Nephron (organoid): Measurements from ENCODE around the gene CBX8.

Source experiments
- H3K27ac Mint-ChIP-seq, 3 experiments: 2 replicates each; pipeline ENCODE4 v1.8.0; 2020; ENCODE audit warnings: mixed read lengths in 3 of 3, mild to moderate bottlenecking in 2 of 3, moderate library complexity in 1 of 3
- H3K27me3 Mint-ChIP-seq: 2 replicates; pipeline ENCODE4 v1.8.0; 2021; ENCODE audit warnings: low read depth, mild to moderate bottlenecking, moderate library complexity, mixed read lengths
- H3K36me3 Mint-ChIP-seq: 2 replicates; pipeline ENCODE4 v1.8.0; 2020; ENCODE audit warnings: low read depth, mixed read lengths
- H3K4me1 Mint-ChIP-seq: 2 replicates; pipeline ENCODE4 v1.8.0; 2020; ENCODE audit warnings: mixed read lengths
- H3K4me3 Mint-ChIP-seq, 3 experiments: 2 replicates each; pipeline ENCODE4 v1.8.0; 2020; ENCODE audit warnings: mild to moderate bottlenecking in 3 of 3, mixed read lengths in 3 of 3, moderate library complexity in 2 of 3
- H3K9me3 Mint-ChIP-seq: 2 replicates; pipeline ENCODE4 v1.8.0; 2020; ENCODE audit warnings: mixed read lengths
- TF ChIP-seq, protein P1 (sequence below), 3 experiments: fragments of 200-600 bp; sonication (generic); IDR thresholded peaks; one replicate each; pipeline ENCODE4 v1.5.0; 2021; ENCODE audit warnings: antibody characterized with exemption in 3 of 3; ENCODE audit not compliant: unreplicated experiment in 3 of 3

Gene CBX8

DNA sequence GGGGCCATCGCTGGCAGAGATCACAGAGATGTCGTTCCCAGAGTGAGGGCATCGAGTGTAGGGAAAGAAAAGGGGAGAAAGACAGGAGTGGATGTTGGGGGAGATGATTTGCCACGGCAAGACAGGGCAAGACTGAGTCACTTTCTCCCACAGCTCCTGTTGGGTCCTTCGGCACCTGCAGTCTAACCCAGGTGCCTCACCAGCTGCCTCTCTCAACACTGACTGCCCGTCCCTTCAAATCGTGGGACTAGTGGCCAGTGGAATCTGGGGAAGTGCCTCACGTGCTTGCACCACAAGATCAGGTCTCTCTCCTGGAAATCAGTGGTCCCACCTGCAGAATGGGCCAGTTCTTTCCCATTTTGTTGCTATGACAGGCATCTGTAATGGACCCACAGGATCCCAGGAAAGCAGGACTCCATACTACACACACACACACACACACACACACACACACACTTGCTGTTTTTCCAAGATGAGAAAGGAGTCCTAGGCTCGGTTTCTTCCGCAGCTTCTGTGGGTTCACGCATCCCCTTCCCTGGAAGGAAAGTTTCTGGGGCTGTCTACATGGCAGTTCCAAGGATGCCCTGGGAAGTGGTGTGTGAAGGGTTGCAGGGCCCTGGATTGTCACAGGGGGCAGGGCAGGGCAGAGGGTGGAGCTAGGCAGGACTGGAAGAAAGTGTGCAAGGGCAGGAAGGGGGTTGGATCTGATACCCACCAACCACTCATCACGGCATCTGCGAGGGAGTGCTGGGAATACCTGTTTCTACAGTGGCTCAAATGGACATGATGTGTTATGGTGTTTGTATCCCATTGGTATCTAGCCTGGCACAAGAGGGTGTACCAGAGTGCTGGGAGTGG is 10.2 kb upstream of the CBX8 start:
- peaks cover 99% of the 10 kb centered on the region for H3K27me3 Mint-ChIP-seq
- no peaks in the 10 kb centered on the region for H3K36me3 Mint-ChIP-seq
- H3K9me3 Mint-ChIP-seq: no peaks in the 10 kb centered on the region
- H3K27ac Mint-ChIP-seq: no peak overlapping the region
- H3K4me1 Mint-ChIP-seq: peaks cover 26% of the 10 kb centered on the region
- H3K4me3 Mint-ChIP-seq: no peak overlapping the region
- TF ChIP-seq, protein P1, sequence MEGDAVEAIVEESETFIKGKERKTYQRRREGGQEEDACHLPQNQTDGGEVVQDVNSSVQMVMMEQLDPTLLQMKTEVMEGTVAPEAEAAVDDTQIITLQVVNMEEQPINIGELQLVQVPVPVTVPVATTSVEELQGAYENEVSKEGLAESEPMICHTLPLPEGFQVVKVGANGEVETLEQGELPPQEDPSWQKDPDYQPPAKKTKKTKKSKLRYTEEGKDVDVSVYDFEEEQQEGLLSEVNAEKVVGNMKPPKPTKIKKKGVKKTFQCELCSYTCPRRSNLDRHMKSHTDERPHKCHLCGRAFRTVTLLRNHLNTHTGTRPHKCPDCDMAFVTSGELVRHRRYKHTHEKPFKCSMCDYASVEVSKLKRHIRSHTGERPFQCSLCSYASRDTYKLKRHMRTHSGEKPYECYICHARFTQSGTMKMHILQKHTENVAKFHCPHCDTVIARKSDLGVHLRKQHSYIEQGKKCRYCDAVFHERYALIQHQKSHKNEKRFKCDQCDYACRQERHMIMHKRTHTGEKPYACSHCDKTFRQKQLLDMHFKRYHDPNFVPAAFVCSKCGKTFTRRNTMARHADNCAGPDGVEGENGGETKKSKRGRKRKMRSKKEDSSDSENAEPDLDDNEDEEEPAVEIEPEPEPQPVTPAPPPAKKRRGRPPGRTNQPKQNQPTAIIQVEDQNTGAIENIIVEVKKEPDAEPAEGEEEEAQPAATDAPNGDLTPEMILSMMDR (IDR thresholded peaks at IDR 0.05; ENCODE audit: unreplicated experiment in 3 of 3): no peak

DNA sequence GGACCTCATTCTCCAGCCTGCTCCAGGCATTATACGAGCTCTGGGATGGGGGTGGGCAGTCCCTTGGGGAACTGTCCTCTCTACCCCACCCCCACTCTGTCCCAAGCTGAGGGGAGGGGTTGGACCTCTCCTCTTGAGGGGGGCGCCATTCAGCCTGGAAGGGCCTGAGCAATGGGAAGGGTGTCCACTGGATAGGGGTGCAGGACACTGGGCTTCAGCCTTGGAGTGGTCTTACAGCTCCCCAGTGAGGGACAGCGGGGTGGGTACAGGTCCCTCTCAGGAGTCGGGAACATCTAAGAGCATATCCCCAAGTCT is 9.5 kb upstream of the CBX8 start:
- Mint-ChIP-seq H3K27ac (no peak overlapping the region), H3K27me3 (peaks cover 99% of the 10 kb centered on the region), H3K4me1 (peaks cover 28% of the 10 kb centered on the region), H3K36me3 (no peaks in the 10 kb centered on the region), H3K9me3 (no peaks in the 10 kb centered on the region), H3K4me3 (no peak overlapping the region)
- TF ChIP-seq, protein P1 (IDR thresholded peaks at IDR 0.05; ENCODE audit: unreplicated experiment in 3 of 3): no peak

GRCh38 chr17:79804856-79805696 is 8.2 kb upstream of the CBX8 start:
- TF ChIP-seq, protein P1 (IDR thresholded peaks at IDR 0.05; ENCODE audit: unreplicated experiment in 3 of 3): no peak
- peaks cover 28% of the 10 kb centered on the region for H3K4me1 Mint-ChIP-seq
- H3K27ac Mint-ChIP-seq: no peak overlapping the region
- H3K9me3 Mint-ChIP-seq: no peaks in the 10 kb centered on the region
- H3K27me3 Mint-ChIP-seq: peaks cover 100% of the 10 kb centered on the region
- no peaks in the 10 kb centered on the region for H3K36me3 Mint-ChIP-seq
- H3K4me3 Mint-ChIP-seq: peak overlapping the region in 2 of 3 experiments; percentile 65 to 66

GRCh38 chr17:79803997-79804855 is 7.3 kb upstream of the CBX8 start:
- Mint-ChIP-seq H3K27ac (no peak overlapping the region), H3K9me3 (no peaks in the 10 kb centered on the region), H3K36me3 (no peaks in the 10 kb centered on the region), H3K4me3 (peak overlapping the region; percentile 51 to 66 (median 65)), H3K27me3 (peaks cover 100% of the 10 kb centered on the region), H3K4me1 (peaks cover 36% of the 10 kb centered on the region)
- TF ChIP-seq, protein P1 (IDR thresholded peaks at IDR 0.05; ENCODE audit: unreplicated experiment in 3 of 3): no peak

DNA sequence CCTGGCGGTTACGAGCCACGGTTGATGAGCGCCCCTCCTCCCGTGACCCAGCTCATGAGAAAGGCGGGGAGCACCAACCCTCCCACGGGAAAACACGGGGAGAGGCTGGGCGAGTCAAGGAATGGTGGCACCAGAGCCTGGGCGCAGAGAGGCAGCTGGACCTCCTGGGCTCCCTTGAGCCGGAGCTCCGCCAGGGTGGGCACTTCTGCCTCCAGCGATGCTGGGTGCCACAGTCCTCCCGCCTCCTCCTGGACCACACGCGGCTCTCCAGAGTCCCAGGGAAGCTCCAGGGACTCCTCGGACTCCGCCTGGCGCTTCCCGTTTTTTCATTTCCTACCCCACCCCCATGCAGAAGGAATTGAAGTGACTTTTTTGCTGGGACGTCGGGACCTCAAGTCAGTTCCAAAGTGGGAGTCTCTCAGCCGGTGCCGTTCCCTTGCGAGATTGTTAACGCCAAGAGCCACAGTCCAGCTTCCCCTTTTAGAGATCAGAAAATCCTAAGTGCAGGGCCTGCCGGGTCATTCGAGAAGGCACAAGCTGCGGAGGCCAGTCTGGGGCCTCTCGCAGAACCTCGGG is 6.6 kb upstream of the CBX8 start:
- TF ChIP-seq, protein P1 (IDR thresholded peaks at IDR 0.05; ENCODE audit: unreplicated experiment in 3 of 3): no peak
- Mint-ChIP-seq H3K27me3 (peaks cover 100% of the 10 kb centered on the region), H3K4me3 (peak overlapping the region; percentile 57 to 61 (median 59)), H3K27ac (no peak overlapping the region), H3K36me3 (no peaks in the 10 kb centered on the region), H3K4me1 (peaks cover 34% of the 10 kb centered on the region), H3K9me3 (no peaks in the 10 kb centered on the region)
